CD4-positive, alpha-beta T cell (primary cell): ENCODE data around the gene TAF3. TPM values are rescaled to one million over a fixed set of nuclear protein-coding genes. Genes with fewer than 3 reads are reported as not detected.

Experiments
- ATAC-seq: fragments of 200-7000 bp; cut with Tn5 transposase; one replicate; pipeline ENCODE4 v1.10.0; 2022; ENCODE audit warnings: mild to moderate bottlenecking; ENCODE audit not compliant: poor library complexity
- CTCF ChIA-PET: fragments of 350-600 bp; sonication (Branson Sonifier 250); formaldehyde crosslinking; loops from one replicate; lab custom pipeline; 2021; ENCODE audit warnings: antibody characterized with exemption, inconsistent platforms; lab: Charles Lee
- POLR2A ChIA-PET: fragments of 350-600 bp; sonication (Branson Sonifier 250); formaldehyde crosslinking; loops from one replicate; lab custom pipeline; 2021; ENCODE audit warnings: antibody characterized with exemption, inconsistent platforms; lab: Charles Lee
- DNase-seq, 14 experiments: peaks; one replicate each; pipeline ENCODE4 v3.0.0-alpha.2; 2013 to 2020; ENCODE audit warnings: mixed read lengths in 2 of 14
- H3K27ac ChIP-seq, 2 donors: one replicate each; pipeline versions ENCODE4 v1.5.1 to v1.7.0; 2013; ENCODE audit warnings: low read length in 2 of 2, low read depth in 1 of 2, mild to moderate bottlenecking in 1 of 2
- H3K27me3 ChIP-seq, 2 experiments: 1 replicate in 1 of 2; 2 replicates in 1 of 2; pipeline versions ENCODE4 v1.6.1 to v1.7.0; 2013; ENCODE audit warnings: low read length in 2 of 2, control low read depth in 1 of 2, mild to moderate bottlenecking in 1 of 2, moderate library complexity in 1 of 2; ENCODE audit not compliant: insufficient read depth in 2 of 2, control insufficient read depth in 1 of 2
- H3K36me3 ChIP-seq: one replicate; pipeline ENCODE4 v1.6.1; 2013; ENCODE audit warnings: low read length, control low read depth; ENCODE audit not compliant: insufficient read depth
- H3K4me1 ChIP-seq: one replicate; pipeline ENCODE4 v1.6.1; 2013; ENCODE audit warnings: low read length, control low read depth; ENCODE audit not compliant: insufficient read depth
- H3K4me3 ChIP-seq: one replicate; pipeline ENCODE4 v1.5.1; 2013; ENCODE audit warnings: mild to moderate bottlenecking, low read length, moderate library complexity
- H3K9me3 ChIP-seq, 2 experiments: 1 replicate in 1 of 2; 2 replicates in 1 of 2; pipeline versions ENCODE4 v1.6.1 to v1.7.0; 2013; ENCODE audit warnings: low read length in 2 of 2, mild to moderate bottlenecking in 2 of 2, control low read depth in 1 of 2, moderate library complexity in 1 of 2; ENCODE audit not compliant: control insufficient read depth in 1 of 2, insufficient read depth in 1 of 2
- H3K27ac Mint-ChIP-seq: one replicate; pipeline ENCODE4 v1.8.0; 2020; ENCODE audit warnings: mixed read lengths
- H3K27me3 Mint-ChIP-seq: one replicate; pipeline ENCODE4 v1.8.0; 2021; ENCODE audit warnings: mixed read lengths
- H3K36me3 Mint-ChIP-seq: one replicate; pipeline ENCODE4 v1.8.0; 2021; ENCODE audit warnings: low read depth, mixed read lengths
- H3K4me1 Mint-ChIP-seq: one replicate; pipeline ENCODE4 v1.8.0; 2021; ENCODE audit warnings: low read depth, mixed read lengths
- H3K4me3 Mint-ChIP-seq: one replicate; pipeline ENCODE4 v1.8.0; 2020; ENCODE audit warnings: mild to moderate bottlenecking, mixed read lengths
- H3K9me3 Mint-ChIP-seq: one replicate; pipeline ENCODE4 v1.8.0; 2020; ENCODE audit warnings: mixed read lengths
- CTCF ChIP-seq: fragments of 200-600 bp; IDR thresholded peaks from one replicate; pipeline ENCODE4 v1.8.0; 2022; ENCODE audit warnings: antibody characterized with exemption, mild to moderate bottlenecking
- intact Hi-C, 2 experiments: fragments of 100-400 bp; cut with DNase I in 1 of 2; cut with micrococcal nuclease in 1 of 2; formaldehyde crosslinking; loops; one replicate each; pipeline versions ENCODE4 v1.15.1 to v1.9.0; 2023 to 2025; cut with DNase I, micrococcal nuclease
- total RNA-seq, 174 experiments: library from RNA in 2 of 174; stranded (reverse) in 2 of 174; gene quantifications; one replicate each; pipeline ENCODE4 v1.2.3 and lab custom pipeline; 2021 to 2026

Gene TAF3
- total RNA-seq, 2 experiments from 2014 or later, result 12.6 to 12.8 TPM

DNA sequence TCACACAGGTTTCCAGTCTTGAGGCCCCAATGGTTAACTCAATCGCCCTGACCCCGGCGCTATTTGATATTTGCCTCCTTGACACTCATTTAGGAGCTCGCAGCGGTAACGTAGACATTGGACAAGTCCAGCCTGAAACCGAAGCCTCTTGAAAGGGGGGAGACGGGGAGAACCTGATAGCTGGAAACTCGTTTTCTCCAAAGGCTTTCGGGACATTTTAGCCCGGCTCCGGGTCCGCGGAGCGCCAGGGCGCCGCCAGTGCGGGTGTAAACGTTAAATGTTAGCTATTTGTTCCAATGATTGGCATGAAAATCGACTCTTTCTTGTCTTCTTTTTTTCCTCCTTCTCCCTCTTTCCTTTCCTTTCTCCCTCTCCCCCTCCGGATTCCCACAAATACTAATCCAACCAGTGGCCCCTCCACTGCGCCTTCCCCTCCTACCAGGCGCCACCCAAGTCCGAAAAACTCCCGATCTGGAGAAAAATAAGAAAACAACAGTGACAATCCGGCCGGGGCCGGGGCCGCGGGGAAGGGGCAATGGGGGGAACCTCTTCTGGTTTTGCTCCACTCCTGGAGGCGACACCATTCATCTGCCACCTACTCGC is 219.0 kb downstream of the TAF3 start:
- H3K4me1 Mint-ChIP-seq, result peaks cover 40% of the 10 kb centered on the region
- H3K9me3 Mint-ChIP-seq, result no peaks in the 10 kb centered on the region
- DNase-seq (peak in 4 of 14 experiments; percentile 8 to 43 (median 22)), ATAC-seq (no peak)
- Histone ChIP-seq H3K27me3 (peaks cover 90 to 94% of the 10 kb centered on the region in 2 experiments), H3K27ac (no peak overlapping the region), H3K4me1 (peaks cover 53% of the 10 kb centered on the region), H3K4me3 (no peak overlapping the region), H3K9me3 (peaks cover 12 to 40% of the 10 kb centered on the region in 2 experiments), H3K36me3 (no peaks in the 10 kb centered on the region)
- intact Hi-C loops, result loop anchor here in 1 of 2 experiments (10.0 kb wide), 1 partner anchor 512 kb away; no protein-coding TSS in a partner anchor
- POLR2A ChIA-PET, result interaction anchor here (0.6 to 2.0 kb wide), 3 partner anchors 9 to 23 kb away, joined by 3 to 7 read pairs (median 3); no protein-coding TSS in a partner anchor
- no peaks in the 10 kb centered on the region for H3K36me3 Mint-ChIP-seq
- H3K27me3 Mint-ChIP-seq, result peaks cover 93% of the 10 kb centered on the region
- H3K27ac Mint-ChIP-seq, result no peak overlapping the region
- CTCF ChIA-PET, result no interaction called here
- no peak for TF ChIP-seq CTCF
- peak overlapping the region; percentile 27 for H3K4me3 Mint-ChIP-seq

- H3K9me3 ChIP-seq, result peaks cover 12 to 44% of the 10 kb centered on the region in 2 experiments
- peak overlapping the region; percentile 16 for H3K27ac Mint-ChIP-seq
- peaks cover 92% of the 10 kb centered on the region for H3K27me3 Mint-ChIP-seq
- no peak overlapping the region for H3K4me3 ChIP-seq
- H3K27ac ChIP-seq, result no peak overlapping the region
- peak overlapping the region; percentile 62 for H3K4me3 Mint-ChIP-seq
- no peaks in the 10 kb centered on the region for H3K9me3 Mint-ChIP-seq
- H3K4me1 ChIP-seq, result peaks cover 62% of the 10 kb centered on the region
- H3K36me3 ChIP-seq, result no peaks in the 10 kb centered on the region
- DNase-seq (peak in 4 of 14 experiments; percentile 16 to 54 (median 38)), ATAC-seq (no peak)
- peaks cover 50% of the 10 kb centered on the region for H3K4me1 Mint-ChIP-seq
- no peak for TF ChIP-seq CTCF
- peaks cover 94 to 99% of the 10 kb centered on the region in 2 experiments for H3K27me3 ChIP-seq
- ChIA-PET POLR2A (interaction anchor here (0.6 to 2.0 kb wide), 2 partner anchors 14 to 22 kb away, joined by 3 to 7 read pairs; no protein-coding TSS in a partner anchor), CTCF (no interaction called here)
- no peaks in the 10 kb centered on the region for H3K36me3 Mint-ChIP-seq
- intact Hi-C loops, result loop anchor here (2.0 to 10.0 kb wide), 2 partner anchors 15 to 513 kb away; no protein-coding TSS in a partner anchor
Measured at GRCh38 chr10:8037941-8038894, 219.9 kb downstream of the TAF3 start.

- H3K4me3 ChIP-seq, result no peak overlapping the region
- peak overlapping the region; percentile 36 for H3K4me3 Mint-ChIP-seq
- H3K27ac Mint-ChIP-seq, result peak overlapping the region; percentile 16
- H3K36me3 ChIP-seq, result no peaks in the 10 kb centered on the region
- intact Hi-C loops, result loop anchor here (2.0 to 10.0 kb wide), 2 partner anchors 13 to 515 kb away; no protein-coding TSS in a partner anchor
- peaks cover 62% of the 10 kb centered on the region for H3K4me1 ChIP-seq
- TF ChIP-seq CTCF, result no peak
- H3K9me3 ChIP-seq, result peaks cover 12 to 46% of the 10 kb centered on the region in 2 experiments
- H3K27me3 ChIP-seq, result peaks cover 94 to 99% of the 10 kb centered on the region in 2 experiments
- no peaks in the 10 kb centered on the region for H3K9me3 Mint-ChIP-seq
- peaks cover 61% of the 10 kb centered on the region for H3K4me1 Mint-ChIP-seq
- POLR2A ChIA-PET, result no interaction called here
- H3K27ac ChIP-seq, result no peak overlapping the region
- peaks cover 92% of the 10 kb centered on the region for H3K27me3 Mint-ChIP-seq
- DNase-seq, result peak in 1 of 14 experiments; percentile 36
- CTCF ChIA-PET, result no interaction called here
- no peak for ATAC-seq
- no peaks in the 10 kb centered on the region for H3K36me3 Mint-ChIP-seq
Measured at GRCh38 chr10:8039321-8039881, 221.1 kb downstream of the TAF3 start.
